ENCODE measurements around the gene PCDHA4. TPM values are rescaled to one million over a fixed set of nuclear protein-coding genes. Genes with fewer than 3 reads are reported as not detected.
A peak's percentile ranks its signal among the peaks of the same experiment; 100 is the strongest.
"Not testable (repeated sequence)": the region's sequence is repeated elsewhere in the genome, so short reads cannot be mapped to it uniquely, and the experiment has no call there.

Gene PCDHA4
- total RNA-seq, 8 experiments from 2014 or later = 0.05 to 50.8 (median 14.1) TPM

- in situ Hi-C loops (cut with MboI; ENCODE audit: low pct_unique_long_range_greater_than_20kb in 2 of 9, low sequenced_read_pairs in 9 of 9, unreplicated experiment in 9 of 9) = no loop called here
- WGBS, 10 experiments = 96 to 98% (median 96%) methylated on average over 5 to 35 of the region's 39 CpGs; no CpG with 5 or more reads in 6 of the 10 experiments
- Histone ChIP-seq H3K4me1 (replicated peaks in 1 of 2) (no peaks in the 10 kb centered on the region), H3K4me3 (no peak overlapping the region), H3K27ac (no peak overlapping the region)
- no peak for ATAC-seq (replicated peaks in 6 of 8)
These were observed 10.2 kb upstream of the PCDHA4 start for GRCh38 chr5:140796718-140797095.

DNA sequence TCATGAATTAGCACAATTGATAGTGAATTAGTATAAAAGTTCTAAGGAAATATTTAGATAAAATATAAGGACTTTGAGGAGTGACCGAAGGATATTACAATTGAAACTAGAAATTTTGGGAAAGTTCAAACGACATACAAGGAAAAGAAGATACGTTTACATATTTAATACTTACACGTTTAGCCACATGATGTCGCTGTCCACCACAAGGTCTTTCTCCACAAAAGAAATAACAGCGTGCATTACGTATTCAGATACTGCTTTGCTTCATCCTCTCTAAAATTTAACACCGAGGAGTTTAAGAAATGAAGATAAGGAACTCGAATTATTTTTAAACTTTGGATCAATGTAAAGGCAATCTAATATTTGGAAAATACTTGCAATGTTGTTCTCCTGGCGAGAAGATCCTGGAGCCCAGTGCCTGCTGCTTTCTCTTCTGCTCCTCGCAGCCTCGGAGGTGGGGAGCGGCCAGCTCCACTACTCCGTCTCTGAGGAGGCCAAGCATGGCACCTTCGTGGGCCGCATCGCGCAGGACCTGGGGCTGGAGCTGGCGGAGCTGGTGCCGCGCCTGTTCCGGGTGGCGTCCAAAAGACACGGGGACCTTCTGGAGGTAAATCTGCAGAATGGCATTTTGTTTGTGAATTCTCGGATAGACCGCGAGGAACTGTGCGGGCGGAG is 5.9 kb upstream of the PCDHA4 start, which contains the start of gene PCDHA3:
Gene PCDHA3 (plus strand): TSS at position 242 of the 678 bp plus-strand sequence.
- H3K27ac ChIP-seq = no peak within 1 kb of the TSS
- H3K4me3 ChIP-seq = no peak within 1 kb of the TSS
- H3K4me1 ChIP-seq (replicated peaks in 1 of 2) = no peaks in the 10 kb centered on the region
- peak in 1 of 8 experiments; percentile 89 for ATAC-seq (replicated peaks in 6 of 8)
- in situ Hi-C loops (cut with MboI; ENCODE audit: low pct_unique_long_range_greater_than_20kb in 2 of 9, low sequenced_read_pairs in 9 of 9, unreplicated experiment in 9 of 9) = loop anchor here in 1 of 9 experiments (25.0 kb wide), 2 partner anchors 236 to 761 kb away; no protein-coding TSS in a partner anchor
- WGBS, 10 experiments = 3 to 94% (median 76%) methylated on average over 5 to 22 of the region's 29 CpGs

- in situ Hi-C loops (cut with MboI; ENCODE audit: low pct_unique_long_range_greater_than_20kb in 2 of 9, low sequenced_read_pairs in 9 of 9, unreplicated experiment in 9 of 9) = loop anchor here in 1 of 9 experiments (25.0 kb wide), 2 partner anchors 236 to 761 kb away; no protein-coding TSS in a partner anchor
- ATAC-seq (replicated peaks in 6 of 8) = peak in 1 of 8 experiments; percentile 64
- 10 to 100% (median 88%) methylated on average over 1 to 16 of the region's 16 CpGs for WGBS, 10 experiments
- Histone ChIP-seq H3K4me1 (replicated peaks in 1 of 2) (no peaks in the 10 kb centered on the region), H3K27ac (no peak overlapping the region), H3K4me3 (no peak overlapping the region)
These were observed 5.4 kb upstream of the PCDHA4 start for GRCh38 chr5:140801494-140801841.

- in situ Hi-C loops (cut with MboI; ENCODE audit: low pct_unique_long_range_greater_than_20kb in 2 of 9, low sequenced_read_pairs in 9 of 9, unreplicated experiment in 9 of 9) = loop anchor here in 1 of 9 experiments (25.0 kb wide), 2 partner anchors 235 to 760 kb away; no protein-coding TSS in a partner anchor
- not testable (repeated sequence) for ATAC-seq (replicated peaks in 6 of 8); H3K27ac ChIP-seq; H3K4me3 ChIP-seq; H3K4me1 ChIP-seq (replicated peaks in 1 of 2)
- 63 to 99% (median 90%) methylated on average over 2 to 37 of the region's 45 CpGs; no CpG with 5 or more reads in 5 of the 10 experiments for WGBS, 10 experiments
These were observed 4.5 kb upstream of the PCDHA4 start for GRCh38 chr5:140802381-140802780.

DNA sequence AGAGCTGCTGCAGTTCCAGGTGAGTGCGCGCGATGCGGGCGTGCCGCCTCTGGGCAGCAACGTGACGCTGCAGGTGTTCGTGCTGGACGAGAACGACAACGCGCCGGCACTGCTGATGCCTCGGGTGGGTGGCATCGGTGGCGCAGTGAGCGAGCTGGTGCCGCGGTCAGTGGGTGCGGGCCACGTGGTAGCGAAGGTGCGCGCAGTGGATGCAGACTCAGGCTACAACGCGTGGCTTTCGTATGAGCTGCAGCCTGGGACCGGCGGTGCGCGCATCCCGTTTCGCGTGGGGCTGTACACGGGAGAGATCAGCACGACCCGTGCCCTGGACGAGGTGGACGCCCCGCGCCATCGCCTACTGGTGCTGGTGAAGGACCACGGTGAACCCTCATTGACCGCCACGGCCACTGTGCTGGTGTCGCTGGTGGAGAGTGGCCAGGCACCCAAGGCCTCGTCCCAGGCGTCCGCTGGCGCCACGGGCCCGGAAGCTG is 4.0 kb upstream of the PCDHA4 start:
- ATAC-seq (replicated peaks in 6 of 8) = no peak
- 93 to 100% (median 97%) methylated on average over 4 to 35 of the region's 53 CpGs; no CpG with 5 or more reads in 6 of the 10 experiments for WGBS, 10 experiments
- no peak overlapping the region for H3K4me3 ChIP-seq
- no peaks in the 10 kb centered on the region for H3K4me1 ChIP-seq (replicated peaks in 1 of 2)
- no peak overlapping the region for H3K27ac ChIP-seq
- in situ Hi-C loops (cut with MboI; ENCODE audit: low pct_unique_long_range_greater_than_20kb in 2 of 9, low sequenced_read_pairs in 9 of 9, unreplicated experiment in 9 of 9) = loop anchor here in 1 of 9 experiments (25.0 kb wide), 2 partner anchors 234 to 759 kb away; no protein-coding TSS in a partner anchor

- not testable (repeated sequence) for H3K27ac ChIP-seq; ATAC-seq (replicated peaks in 6 of 8); H3K4me1 ChIP-seq (replicated peaks in 1 of 2)
- H3K4me3 ChIP-seq = peak overlapping the region; percentile 37 to 76 (median 50)
- 20 to 95% (median 65%) methylated on average over 1 to 13 of the region's 62 CpGs; no CpG with 5 or more reads in 5 of the 10 experiments for WGBS, 10 experiments
- in situ Hi-C loops (cut with MboI; ENCODE audit: low pct_unique_long_range_greater_than_20kb in 2 of 9, low sequenced_read_pairs in 9 of 9, unreplicated experiment in 9 of 9) = loop anchor here in 2 of 9 experiments (5.0 to 25.0 kb wide), 3 partner anchors 229 to 754 kb away; no protein-coding TSS in a partner anchor
These were observed 1.5 kb downstream of the PCDHA4 start for GRCh38 chr5:140808241-140808888.

- Histone ChIP-seq H3K27ac (no peak overlapping the region), H3K4me1 (replicated peaks in 1 of 2) (no peaks in the 10 kb centered on the region), H3K4me3 (peak overlapping the region in 1 of 5 donors; percentile 30)
- WGBS, 10 experiments = 40 to 100% (median 93%) methylated on average over 1 to 23 of the region's 43 CpGs; no CpG with 5 or more reads in 5 of the 10 experiments
- no peak for ATAC-seq (replicated peaks in 6 of 8)
- in situ Hi-C loops (cut with MboI; ENCODE audit: low pct_unique_long_range_greater_than_20kb in 2 of 9, low sequenced_read_pairs in 9 of 9, unreplicated experiment in 9 of 9) = loop anchor here in 2 of 9 experiments (5.0 to 25.0 kb wide), 3 partner anchors 228 to 753 kb away; no protein-coding TSS in a partner anchor
These were observed 2.0 kb downstream of the PCDHA4 start for GRCh38 chr5:140808889-140809291.

GRCh38 chr5:140821375-140822280 is 14.8 kb downstream of the PCDHA4 start, which contains the start of gene PCDHA5:
TSS of gene PCDHA5 (plus strand) at chr5:140821613.
- 9 to 95% (median 74%) methylated on average over 10 to 28 of the region's 39 CpGs for WGBS, 10 experiments
- H3K4me3 ChIP-seq = peak within 1 kb of the TSS in 1 of 5 donors; percentile 43

DNA sequence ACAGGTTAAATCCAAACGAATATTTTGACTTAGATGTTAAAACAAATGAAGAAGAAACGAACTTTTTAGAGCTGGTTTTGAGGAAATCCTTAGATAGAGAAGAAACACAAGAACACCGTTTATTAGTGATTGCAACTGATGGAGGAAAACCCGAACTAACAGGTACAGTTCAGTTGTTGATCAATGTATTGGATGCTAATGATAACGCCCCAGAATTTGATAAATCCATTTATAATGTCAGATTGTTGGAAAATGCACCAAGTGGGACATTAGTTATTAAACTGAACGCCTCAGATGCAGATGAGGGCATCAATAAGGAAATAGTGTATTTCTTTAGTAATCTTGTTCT is 15.4 kb downstream of the PCDHA4 start:
- ATAC-seq (replicated peaks in 6 of 8) = no peak
- in situ Hi-C loops (cut with MboI; ENCODE audit: low pct_unique_long_range_greater_than_20kb in 2 of 9, low sequenced_read_pairs in 9 of 9, unreplicated experiment in 9 of 9) = loop anchor here in 1 of 9 experiments (25.0 kb wide), 2 partner anchors 215 to 740 kb away; no protein-coding TSS in a partner anchor
- Histone ChIP-seq H3K4me3 (peak overlapping the region in 1 of 5 donors; percentile 43), H3K4me1 (replicated peaks in 1 of 2) (no peaks in the 10 kb centered on the region), H3K27ac (no peak overlapping the region)
- WGBS, 10 experiments = 7 to 100% (median 75%) methylated on average over 1 to 6 of the region's 6 CpGs

More at GRCh38 chr5:140821375-140822280, 14.8 kb downstream of the PCDHA4 start, which contains the start of gene PCDHA5:
- in situ Hi-C loops (cut with MboI; ENCODE audit: low pct_unique_long_range_greater_than_20kb in 2 of 9, low sequenced_read_pairs in 9 of 9, unreplicated experiment in 9 of 9) = loop anchor here in 1 of 9 experiments (25.0 kb wide), 2 partner anchors 216 to 741 kb away; no protein-coding TSS in a partner anchor
- ATAC-seq (replicated peaks in 6 of 8) = peak in 1 of 8 experiments; percentile 59
- H3K27ac ChIP-seq = no peak within 1 kb of the TSS
- H3K4me1 ChIP-seq (replicated peaks in 1 of 2) = no peaks in the 10 kb centered on the region

GRCh38 chr5:140822969-140823368 is 16.1 kb downstream of the PCDHA4 start:
- not testable (repeated sequence) for H3K27ac ChIP-seq; ATAC-seq (replicated peaks in 6 of 8); H3K4me3 ChIP-seq; H3K4me1 ChIP-seq (replicated peaks in 1 of 2)
- in situ Hi-C loops (cut with MboI; ENCODE audit: low pct_unique_long_range_greater_than_20kb in 2 of 9, low sequenced_read_pairs in 9 of 9, unreplicated experiment in 9 of 9) = loop anchor here in 1 of 9 experiments (25.0 kb wide), 2 partner anchors 214 to 739 kb away; no protein-coding TSS in a partner anchor
- WGBS, 10 experiments = 53 to 100% (median 96%) methylated on average over 1 to 23 of the region's 48 CpGs; no CpG with 5 or more reads in 3 of the 10 experiments

DNA sequence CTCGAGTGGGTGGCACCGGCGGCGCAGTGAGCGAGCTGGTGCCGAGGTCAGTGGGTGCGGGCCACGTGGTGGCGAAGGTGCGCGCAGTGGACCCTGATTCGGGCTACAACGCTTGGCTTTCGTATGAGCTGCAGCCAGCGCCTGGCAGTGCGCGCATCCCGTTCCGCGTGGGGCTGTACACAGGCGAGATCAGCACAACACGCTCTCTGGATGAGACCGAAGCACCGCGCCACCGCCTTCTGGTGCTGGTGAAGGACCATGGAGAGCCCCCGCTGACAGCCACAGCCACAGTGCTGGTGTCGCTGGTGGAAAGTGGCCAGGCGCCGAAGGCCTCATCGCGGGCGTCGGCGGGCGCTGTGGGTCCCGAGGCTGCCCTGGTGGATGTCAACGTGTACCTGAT is 16.6 kb downstream of the PCDHA4 start:
- H3K4me1 ChIP-seq (replicated peaks in 1 of 2) = no peaks in the 10 kb centered on the region
- no peak for ATAC-seq (replicated peaks in 6 of 8)
- no peak overlapping the region for H3K27ac ChIP-seq
- in situ Hi-C loops (cut with MboI; ENCODE audit: low pct_unique_long_range_greater_than_20kb in 2 of 9, low sequenced_read_pairs in 9 of 9, unreplicated experiment in 9 of 9) = loop anchor here in 1 of 9 experiments (25.0 kb wide), 2 partner anchors 214 to 739 kb away; no protein-coding TSS in a partner anchor
- WGBS, 10 experiments = 80 to 100% (median 91%) methylated on average over 2 to 12 of the region's 38 CpGs; no CpG with 5 or more reads in 6 of the 10 experiments
- no peak overlapping the region for H3K4me3 ChIP-seq

All from motor neuron (in vitro differentiated cells).